ENCODE results near the gene MAPK11.

MAPK11 gene

DNA sequence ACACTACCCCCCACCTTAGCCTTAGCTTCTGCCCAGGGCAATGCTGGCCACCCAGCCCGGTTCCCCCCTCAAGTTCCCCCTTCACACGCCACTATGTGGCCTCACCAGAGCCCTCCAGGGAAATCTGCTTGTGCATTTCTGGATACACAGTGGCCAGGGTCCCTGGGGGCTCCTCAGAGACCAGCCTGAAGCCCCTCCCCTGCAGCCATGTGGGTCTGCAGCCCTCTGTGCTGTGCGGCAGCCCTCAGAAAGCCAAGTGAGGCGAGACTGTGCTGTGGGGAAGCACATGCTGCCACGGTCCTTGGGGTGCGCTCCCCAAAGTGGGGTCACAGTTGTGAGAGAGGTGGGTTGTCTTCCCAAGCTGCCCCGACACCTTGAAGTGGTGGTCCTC lies 39.4 kb upstream of the MAPK11 start:
- DNase-seq = peak; percentile 86
- H3K27me3 ChIP-seq = no peaks in the 10 kb centered on the region
- H3K36me3 ChIP-seq = no peaks in the 10 kb centered on the region; the same call in 1 of the 2 replicates
- TF ChIP-seq, protein P1, sequence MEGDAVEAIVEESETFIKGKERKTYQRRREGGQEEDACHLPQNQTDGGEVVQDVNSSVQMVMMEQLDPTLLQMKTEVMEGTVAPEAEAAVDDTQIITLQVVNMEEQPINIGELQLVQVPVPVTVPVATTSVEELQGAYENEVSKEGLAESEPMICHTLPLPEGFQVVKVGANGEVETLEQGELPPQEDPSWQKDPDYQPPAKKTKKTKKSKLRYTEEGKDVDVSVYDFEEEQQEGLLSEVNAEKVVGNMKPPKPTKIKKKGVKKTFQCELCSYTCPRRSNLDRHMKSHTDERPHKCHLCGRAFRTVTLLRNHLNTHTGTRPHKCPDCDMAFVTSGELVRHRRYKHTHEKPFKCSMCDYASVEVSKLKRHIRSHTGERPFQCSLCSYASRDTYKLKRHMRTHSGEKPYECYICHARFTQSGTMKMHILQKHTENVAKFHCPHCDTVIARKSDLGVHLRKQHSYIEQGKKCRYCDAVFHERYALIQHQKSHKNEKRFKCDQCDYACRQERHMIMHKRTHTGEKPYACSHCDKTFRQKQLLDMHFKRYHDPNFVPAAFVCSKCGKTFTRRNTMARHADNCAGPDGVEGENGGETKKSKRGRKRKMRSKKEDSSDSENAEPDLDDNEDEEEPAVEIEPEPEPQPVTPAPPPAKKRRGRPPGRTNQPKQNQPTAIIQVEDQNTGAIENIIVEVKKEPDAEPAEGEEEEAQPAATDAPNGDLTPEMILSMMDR (IDR thresholded peaks at IDR 0.05; ENCODE audit: low read depth, low read length) = no peak
- H3K4me1 ChIP-seq = peaks cover 32% of the 10 kb centered on the region
- no peaks in the 10 kb centered on the region for H3K9me3 ChIP-seq
- H3K4me3 ChIP-seq (ENCODE audit: low read depth, low read length) = no peak overlapping the region

DNA sequence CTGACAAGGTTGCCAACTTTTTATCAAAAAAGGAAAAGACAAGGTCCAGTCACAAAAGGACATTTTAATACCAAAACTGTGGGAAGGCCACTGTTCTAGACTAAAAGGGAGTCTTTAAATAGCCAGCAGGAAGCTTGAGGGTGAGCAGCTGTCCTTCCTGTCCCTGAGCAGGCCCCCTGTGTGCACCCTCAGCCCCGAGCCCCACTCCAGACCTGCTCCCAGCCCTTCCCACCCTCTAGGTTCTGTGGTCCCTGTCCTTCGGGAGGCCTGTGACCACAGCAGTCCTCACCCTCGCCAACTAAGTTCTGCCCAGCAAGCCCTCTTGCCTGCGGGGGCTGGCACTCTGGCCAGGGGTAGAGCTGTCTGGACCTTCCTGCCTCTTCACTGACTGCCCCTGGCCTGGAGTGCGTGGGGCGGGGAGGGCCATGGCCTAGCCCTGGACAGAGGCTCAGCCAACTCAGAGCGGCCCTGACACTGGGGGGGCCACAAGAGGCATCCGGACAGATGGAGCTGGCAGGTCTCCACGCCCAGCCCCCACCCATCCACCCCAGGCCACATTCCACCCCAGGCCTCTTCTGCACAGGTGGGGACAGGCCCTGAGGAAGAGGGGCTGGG lies 38.9 kb upstream of the MAPK11 start:
- Histone ChIP-seq H3K9me3 (no peaks in the 10 kb centered on the region), H3K27me3 (no peaks in the 10 kb centered on the region), H3K4me1 (peaks cover 34% of the 10 kb centered on the region), H3K4me3 (ENCODE audit: low read depth, low read length) (no peak overlapping the region), H3K36me3 (no peaks in the 10 kb centered on the region; the same call in 1 of the 2 replicates)
- no peak for DNase-seq
- TF ChIP-seq, protein P1 (IDR thresholded peaks at IDR 0.05; ENCODE audit: low read depth, low read length) = no peak

DNA sequence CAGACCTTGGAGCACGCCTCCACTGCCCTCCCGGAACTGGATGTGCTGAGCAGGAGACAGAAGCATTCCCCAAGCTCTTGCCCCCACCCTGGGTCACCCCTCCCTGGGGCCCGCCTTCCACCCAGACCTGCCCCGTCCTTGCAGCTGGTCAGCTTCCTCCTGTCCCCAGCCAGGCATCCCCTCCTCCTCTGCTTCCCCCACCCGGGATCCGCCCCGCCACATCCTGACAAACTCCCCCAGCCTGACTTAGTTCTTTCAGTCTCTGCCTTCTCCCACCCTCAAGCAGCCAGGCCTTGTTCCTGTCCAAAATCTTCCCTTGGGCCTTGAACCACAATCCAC lies 38.4 kb upstream of the MAPK11 start:
- no peaks in the 10 kb centered on the region; the same call in 1 of the 2 replicates for H3K36me3 ChIP-seq
- TF ChIP-seq, protein P1 (IDR thresholded peaks at IDR 0.05; ENCODE audit: low read depth, low read length) = no peak
- H3K4me3 ChIP-seq (ENCODE audit: low read depth, low read length) = no peak overlapping the region
- no peak for DNase-seq
- peaks cover 40% of the 10 kb centered on the region for H3K4me1 ChIP-seq
- no peaks in the 10 kb centered on the region for H3K9me3 ChIP-seq
- no peaks in the 10 kb centered on the region for H3K27me3 ChIP-seq

DNA sequence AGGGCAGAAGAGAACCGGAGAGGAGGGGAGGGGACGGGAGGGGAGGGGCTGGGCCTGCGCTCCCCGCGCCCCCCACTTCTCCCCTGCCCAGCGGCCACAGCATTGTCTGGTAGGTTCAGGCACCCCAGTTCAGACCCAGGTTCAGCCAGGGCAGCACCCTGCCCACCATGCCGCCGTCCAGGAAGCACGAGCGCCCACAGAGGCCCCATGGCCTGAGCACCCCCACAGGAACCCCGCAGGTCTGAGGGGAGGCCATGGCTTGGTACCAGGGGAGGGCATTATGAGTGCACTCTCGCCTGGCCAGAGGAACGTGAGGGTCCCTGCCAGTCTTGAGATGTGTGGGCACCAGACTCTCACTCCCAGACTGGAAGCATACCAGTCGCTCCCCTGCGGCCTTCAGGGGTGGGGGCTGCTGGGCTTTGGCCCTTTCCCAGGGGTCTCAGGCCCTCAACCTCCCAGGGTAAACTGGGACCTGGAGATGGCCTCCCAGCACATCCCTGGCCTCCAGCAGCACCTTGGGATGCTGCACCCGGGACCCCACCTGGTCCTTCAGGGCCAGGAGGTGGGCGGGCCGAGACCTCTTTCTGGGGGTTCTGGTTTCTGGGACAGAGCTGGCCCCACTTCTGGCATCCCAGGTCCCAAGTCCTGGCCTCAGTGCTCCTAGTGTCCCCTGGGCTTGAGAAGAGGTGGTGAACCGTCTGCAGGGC lies 37.9 kb upstream of the MAPK11 start:
- no peaks in the 10 kb centered on the region for H3K27me3 ChIP-seq
- no peaks in the 10 kb centered on the region for H3K9me3 ChIP-seq
- H3K4me1 ChIP-seq = peaks cover 44% of the 10 kb centered on the region
- peaks cover 3% of the 10 kb centered on the region for H3K36me3 ChIP-seq
- DNase-seq = no peak
- no peak overlapping the region for H3K4me3 ChIP-seq (ENCODE audit: low read depth, low read length)
- TF ChIP-seq, protein P1 (IDR thresholded peaks at IDR 0.05; ENCODE audit: low read depth, low read length) = no peak

DNA sequence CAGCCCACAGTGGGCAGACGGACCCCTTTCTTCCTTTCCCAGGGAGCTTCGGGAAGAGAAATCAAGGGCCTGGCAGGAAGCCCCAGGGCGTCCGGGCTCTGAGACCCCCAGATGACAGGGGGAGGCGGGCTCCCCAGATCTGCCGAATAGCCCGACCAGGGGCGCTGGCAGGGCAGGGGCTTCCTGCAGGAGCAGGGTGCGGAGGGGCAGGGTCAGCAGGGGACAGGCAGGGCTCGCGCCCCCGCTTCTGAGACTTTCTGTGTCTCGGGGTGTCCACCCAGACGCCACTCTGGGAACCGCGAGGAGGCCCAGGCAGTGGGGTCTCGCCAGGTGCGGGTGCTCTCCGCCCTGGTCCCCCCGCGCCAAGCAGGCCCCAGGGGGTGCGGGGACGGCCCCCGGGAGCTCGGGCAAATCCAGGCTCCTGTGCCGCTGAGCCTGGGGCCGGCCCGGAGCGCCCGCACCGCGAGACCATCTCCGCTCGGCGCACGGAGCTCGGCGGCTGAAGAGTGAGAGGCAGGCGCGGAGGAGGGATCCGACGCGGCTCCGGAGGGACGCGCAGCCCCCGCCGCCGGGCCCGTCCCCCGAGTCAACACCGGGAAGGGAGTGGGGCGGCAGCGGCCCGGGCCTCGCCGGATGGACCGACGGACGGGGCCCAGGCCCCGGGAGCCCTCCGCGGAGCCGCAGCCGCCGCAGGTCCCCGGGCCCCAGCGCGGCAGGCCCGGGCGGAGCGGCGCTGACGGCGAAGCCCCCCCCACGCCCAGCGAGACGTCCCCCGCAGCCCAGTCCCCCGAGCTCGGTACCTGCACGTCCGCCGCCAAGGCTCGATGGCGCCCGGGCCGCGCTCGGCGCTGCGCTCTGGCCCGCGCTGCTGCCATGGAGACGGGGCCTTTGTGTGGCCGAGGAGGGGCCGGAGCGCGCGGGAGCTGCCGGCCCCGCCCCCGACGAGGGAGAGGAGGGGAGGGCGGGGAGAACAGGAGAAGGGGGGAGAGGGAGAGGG lies 36.9 kb upstream of the MAPK11 start, which contains the start of gene PLXNB2:
PLXNB2 (minus strand) TSS at position 894 of the 997 bp plus-strand sequence. CDS start 17,062 bp downstream, outside the sequence.
- H3K4me3 ChIP-seq (ENCODE audit: low read depth, low read length) = peak within 1 kb of the TSS; percentile 92
- H3K4me1 ChIP-seq = peaks cover 51% of the 10 kb centered on the region
- peaks cover 3% of the 10 kb centered on the region for H3K36me3 ChIP-seq
- DNase-seq = peak; percentile 80
- TF ChIP-seq, protein P1 (IDR thresholded peaks at IDR 0.05; ENCODE audit: low read depth, low read length) = no peak
- H3K9me3 ChIP-seq = no peaks in the 10 kb centered on the region
- no peaks in the 10 kb centered on the region for H3K27me3 ChIP-seq
